ENCODE measurements around the gene PRKAA2. TPM values are rescaled to one million over a fixed set of nuclear protein-coding genes. Genes with fewer than 3 reads are reported as not detected.

PRKAA2 gene
- total RNA-seq, 4 donors from 2014 or later: 1.1 to 4.3 (median 1.3) TPM

- TF ChIP-seq POLR2A (IDR thresholded peaks at IDR 0.05) (no peak), POLR2AphosphoS5 (IDR thresholded peaks at IDR 0.05) (no peak), EP300 (IDR thresholded peaks at IDR 0.05) (no peak)
- TF ChIP-seq, protein P1, sequence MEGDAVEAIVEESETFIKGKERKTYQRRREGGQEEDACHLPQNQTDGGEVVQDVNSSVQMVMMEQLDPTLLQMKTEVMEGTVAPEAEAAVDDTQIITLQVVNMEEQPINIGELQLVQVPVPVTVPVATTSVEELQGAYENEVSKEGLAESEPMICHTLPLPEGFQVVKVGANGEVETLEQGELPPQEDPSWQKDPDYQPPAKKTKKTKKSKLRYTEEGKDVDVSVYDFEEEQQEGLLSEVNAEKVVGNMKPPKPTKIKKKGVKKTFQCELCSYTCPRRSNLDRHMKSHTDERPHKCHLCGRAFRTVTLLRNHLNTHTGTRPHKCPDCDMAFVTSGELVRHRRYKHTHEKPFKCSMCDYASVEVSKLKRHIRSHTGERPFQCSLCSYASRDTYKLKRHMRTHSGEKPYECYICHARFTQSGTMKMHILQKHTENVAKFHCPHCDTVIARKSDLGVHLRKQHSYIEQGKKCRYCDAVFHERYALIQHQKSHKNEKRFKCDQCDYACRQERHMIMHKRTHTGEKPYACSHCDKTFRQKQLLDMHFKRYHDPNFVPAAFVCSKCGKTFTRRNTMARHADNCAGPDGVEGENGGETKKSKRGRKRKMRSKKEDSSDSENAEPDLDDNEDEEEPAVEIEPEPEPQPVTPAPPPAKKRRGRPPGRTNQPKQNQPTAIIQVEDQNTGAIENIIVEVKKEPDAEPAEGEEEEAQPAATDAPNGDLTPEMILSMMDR (IDR thresholded peaks at IDR 0.05): no peak
- DNase-seq (ENCODE audit: low spot score in 2 of 2): no peak
- H3K9me3 ChIP-seq: peaks cover 12% of the 10 kb centered on the region
- WGBS: 95% methylated on average over 1 of the region's 1 CpG
- H3K27me3 ChIP-seq: no peaks in the 10 kb centered on the region
- H3K27ac ChIP-seq: no peak overlapping the region
- no peaks in the 10 kb centered on the region for H3K4me1 ChIP-seq
- no peaks in the 10 kb centered on the region for H3K36me3 ChIP-seq
- no peak overlapping the region for H3K4me3 ChIP-seq
Measured at GRCh38 chr1:56655991-56656613, 11.0 kb downstream of the PRKAA2 start.

DNA sequence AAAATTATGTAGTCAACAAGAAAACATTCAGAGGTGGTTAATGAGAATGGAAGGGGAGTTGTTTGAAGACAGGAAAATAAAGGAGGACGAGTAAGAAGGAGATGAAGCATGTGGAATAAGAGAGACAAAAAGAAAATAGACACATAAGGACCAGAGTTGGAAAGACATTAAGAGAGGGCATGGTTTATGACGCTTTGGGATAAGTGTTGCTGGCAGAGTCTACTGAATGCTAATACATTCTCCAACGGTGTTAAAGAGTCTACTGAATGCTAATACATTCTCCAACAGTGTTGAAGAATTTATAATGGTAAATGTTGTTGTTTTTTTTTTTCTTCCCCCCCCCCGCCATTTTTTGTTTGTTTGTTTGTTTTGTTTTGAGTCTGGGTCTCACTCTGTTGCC lies 13.1 kb downstream of the PRKAA2 start:
- no peak for DNase-seq (ENCODE audit: low spot score in 2 of 2)
- 86% methylated on average over 4 of the region's 4 CpGs for WGBS
- H3K36me3 ChIP-seq: no peaks in the 10 kb centered on the region
- H3K27ac ChIP-seq: no peak overlapping the region
- H3K27me3 ChIP-seq: no peaks in the 10 kb centered on the region
- TF ChIP-seq, protein P1 (IDR thresholded peaks at IDR 0.05): no peak
- TF ChIP-seq EP300 (IDR thresholded peaks at IDR 0.05) (no peak), POLR2AphosphoS5 (IDR thresholded peaks at IDR 0.05) (no peak), POLR2A (IDR thresholded peaks at IDR 0.05) (no peak)
- no peak overlapping the region for H3K4me3 ChIP-seq
- peaks cover 12% of the 10 kb centered on the region for H3K9me3 ChIP-seq
- H3K4me1 ChIP-seq: no peaks in the 10 kb centered on the region

GRCh38 chr1:56660293-56660692 lies 15.2 kb downstream of the PRKAA2 start:
- Histone ChIP-seq H3K4me1 (no peaks in the 10 kb centered on the region), H3K9me3 (peaks cover 12% of the 10 kb centered on the region), H3K27ac (no peak overlapping the region), H3K4me3 (no peak overlapping the region), H3K27me3 (no peaks in the 10 kb centered on the region), H3K36me3 (no peaks in the 10 kb centered on the region)
- 73% methylated on average over 1 of the region's 1 CpG for WGBS
- no peak for DNase-seq (ENCODE audit: low spot score in 2 of 2)
- TF ChIP-seq POLR2A (IDR thresholded peaks at IDR 0.05): no peak
- TF ChIP-seq, protein P1 (IDR thresholded peaks at IDR 0.05): no peak
- TF ChIP-seq EP300 (IDR thresholded peaks at IDR 0.05): no peak
- no peak for TF ChIP-seq POLR2AphosphoS5 (IDR thresholded peaks at IDR 0.05)

GRCh38 chr1:56663846-56664245 lies 18.7 kb downstream of the PRKAA2 start:
- no peak overlapping the region for H3K27ac ChIP-seq
- H3K4me1 ChIP-seq: no peaks in the 10 kb centered on the region
- no peak overlapping the region for H3K4me3 ChIP-seq
- DNase-seq (ENCODE audit: low spot score in 2 of 2): no peak
- no peak for TF ChIP-seq POLR2A (IDR thresholded peaks at IDR 0.05)
- no peak for TF ChIP-seq EP300 (IDR thresholded peaks at IDR 0.05)
- no peak for TF ChIP-seq POLR2AphosphoS5 (IDR thresholded peaks at IDR 0.05)
- TF ChIP-seq, protein P1 (IDR thresholded peaks at IDR 0.05): no peak
- no peaks in the 10 kb centered on the region for H3K36me3 ChIP-seq
- no peaks in the 10 kb centered on the region for H3K27me3 ChIP-seq
- no peaks in the 10 kb centered on the region for H3K9me3 ChIP-seq
- 86% methylated on average over 3 of the region's 3 CpGs for WGBS

- Histone ChIP-seq H3K27me3 (no peaks in the 10 kb centered on the region), H3K27ac (no peak overlapping the region), H3K4me1 (no peaks in the 10 kb centered on the region), H3K9me3 (no peaks in the 10 kb centered on the region), H3K36me3 (no peaks in the 10 kb centered on the region), H3K4me3 (no peak overlapping the region)
- no peak for DNase-seq (ENCODE audit: low spot score in 2 of 2)
- TF ChIP-seq POLR2AphosphoS5 (IDR thresholded peaks at IDR 0.05): no peak
- TF ChIP-seq POLR2A (IDR thresholded peaks at IDR 0.05): no peak
- TF ChIP-seq EP300 (IDR thresholded peaks at IDR 0.05): no peak
- TF ChIP-seq, protein P1 (IDR thresholded peaks at IDR 0.05): no peak
- WGBS: 85% methylated on average over 1 of the region's 1 CpG
Measured at GRCh38 chr1:56665384-56665783, 20.3 kb downstream of the PRKAA2 start.

Measured in suprapubic skin (tissue), 4 donors.